Neural progenitor cell (in vitro differentiated cells): ENCODE results near the gene OLFM1.

ENCODE experiments used
- EZH2 ChIP-seq: fragments of 200-600 bp; sonication (generic); IDR thresholded peaks from 2 replicates; pipeline ENCODE4 v1.6.1; 2017; ENCODE audit warnings: antibody characterized with exemption, mild to moderate bottlenecking, moderate library complexity
- EZH2phosphoT487 ChIP-seq: fragments of 200-600 bp; sonication (generic); IDR thresholded peaks from 2 replicates; pipeline ENCODE4 v1.6.1; 2017; ENCODE audit warnings: antibody characterized with exemption
- TF ChIP-seq, protein P1 (sequence below): fragments of 200-600 bp; sonication (generic); IDR thresholded peaks from 2 replicates; pipeline ENCODE4 v1.5.1; 2017; ENCODE audit warnings: antibody characterized with exemption, mild to moderate bottlenecking

DNA sequence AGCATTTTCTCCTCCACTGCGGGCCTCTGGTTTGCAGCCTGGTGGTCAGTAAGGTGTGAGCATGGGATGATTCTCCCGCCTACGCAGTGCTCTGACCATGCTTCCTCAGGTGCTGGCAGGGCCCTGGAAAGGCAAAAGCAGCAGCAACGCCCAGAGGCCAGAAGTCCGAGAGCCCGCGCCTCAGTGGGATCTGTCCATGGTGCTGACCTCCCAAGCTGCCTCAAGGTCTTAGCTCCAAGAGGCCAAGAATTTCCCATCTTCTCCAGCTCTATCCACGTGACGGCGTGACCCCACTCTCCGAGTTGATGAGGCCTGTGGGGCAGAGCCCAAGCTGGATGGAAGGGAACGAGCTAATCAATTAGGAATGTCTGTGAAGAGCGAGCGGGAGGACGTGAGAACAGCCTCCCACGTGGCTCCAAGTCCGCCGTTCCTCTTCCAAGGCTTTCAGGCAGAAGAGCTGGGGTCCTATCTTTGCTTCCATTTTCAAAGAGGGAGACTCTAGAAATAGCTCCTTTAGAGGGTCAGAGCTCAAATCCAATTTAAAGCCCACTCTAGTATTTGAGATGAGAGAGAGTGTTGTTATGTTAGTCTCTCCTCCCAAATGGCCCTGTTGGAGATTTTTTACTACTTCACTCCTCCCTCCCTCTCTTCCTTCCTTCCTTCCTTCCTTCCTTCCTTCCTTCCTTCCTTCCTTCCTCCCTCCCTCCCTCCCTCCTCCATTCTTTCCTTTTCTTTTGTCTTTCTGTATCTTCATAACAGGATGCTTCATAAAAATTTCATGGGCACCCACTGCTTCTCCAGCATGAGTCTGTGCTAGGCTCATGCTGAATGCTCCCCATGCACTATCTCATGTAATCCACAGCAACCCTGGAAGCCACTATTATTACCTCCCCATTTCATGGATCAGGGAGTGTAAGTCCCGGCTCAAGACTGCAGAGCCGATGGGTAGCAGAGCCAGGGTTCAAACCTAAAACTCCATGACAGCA, 69.3 kb downstream of the OLFM1 start:
- TF ChIP-seq, protein P1, sequence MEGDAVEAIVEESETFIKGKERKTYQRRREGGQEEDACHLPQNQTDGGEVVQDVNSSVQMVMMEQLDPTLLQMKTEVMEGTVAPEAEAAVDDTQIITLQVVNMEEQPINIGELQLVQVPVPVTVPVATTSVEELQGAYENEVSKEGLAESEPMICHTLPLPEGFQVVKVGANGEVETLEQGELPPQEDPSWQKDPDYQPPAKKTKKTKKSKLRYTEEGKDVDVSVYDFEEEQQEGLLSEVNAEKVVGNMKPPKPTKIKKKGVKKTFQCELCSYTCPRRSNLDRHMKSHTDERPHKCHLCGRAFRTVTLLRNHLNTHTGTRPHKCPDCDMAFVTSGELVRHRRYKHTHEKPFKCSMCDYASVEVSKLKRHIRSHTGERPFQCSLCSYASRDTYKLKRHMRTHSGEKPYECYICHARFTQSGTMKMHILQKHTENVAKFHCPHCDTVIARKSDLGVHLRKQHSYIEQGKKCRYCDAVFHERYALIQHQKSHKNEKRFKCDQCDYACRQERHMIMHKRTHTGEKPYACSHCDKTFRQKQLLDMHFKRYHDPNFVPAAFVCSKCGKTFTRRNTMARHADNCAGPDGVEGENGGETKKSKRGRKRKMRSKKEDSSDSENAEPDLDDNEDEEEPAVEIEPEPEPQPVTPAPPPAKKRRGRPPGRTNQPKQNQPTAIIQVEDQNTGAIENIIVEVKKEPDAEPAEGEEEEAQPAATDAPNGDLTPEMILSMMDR = no peak
- no peak for TF ChIP-seq EZH2
- no peak for TF ChIP-seq EZH2phosphoT487
